Measurements from ENCODE around the gene IFNA6.

DNA sequence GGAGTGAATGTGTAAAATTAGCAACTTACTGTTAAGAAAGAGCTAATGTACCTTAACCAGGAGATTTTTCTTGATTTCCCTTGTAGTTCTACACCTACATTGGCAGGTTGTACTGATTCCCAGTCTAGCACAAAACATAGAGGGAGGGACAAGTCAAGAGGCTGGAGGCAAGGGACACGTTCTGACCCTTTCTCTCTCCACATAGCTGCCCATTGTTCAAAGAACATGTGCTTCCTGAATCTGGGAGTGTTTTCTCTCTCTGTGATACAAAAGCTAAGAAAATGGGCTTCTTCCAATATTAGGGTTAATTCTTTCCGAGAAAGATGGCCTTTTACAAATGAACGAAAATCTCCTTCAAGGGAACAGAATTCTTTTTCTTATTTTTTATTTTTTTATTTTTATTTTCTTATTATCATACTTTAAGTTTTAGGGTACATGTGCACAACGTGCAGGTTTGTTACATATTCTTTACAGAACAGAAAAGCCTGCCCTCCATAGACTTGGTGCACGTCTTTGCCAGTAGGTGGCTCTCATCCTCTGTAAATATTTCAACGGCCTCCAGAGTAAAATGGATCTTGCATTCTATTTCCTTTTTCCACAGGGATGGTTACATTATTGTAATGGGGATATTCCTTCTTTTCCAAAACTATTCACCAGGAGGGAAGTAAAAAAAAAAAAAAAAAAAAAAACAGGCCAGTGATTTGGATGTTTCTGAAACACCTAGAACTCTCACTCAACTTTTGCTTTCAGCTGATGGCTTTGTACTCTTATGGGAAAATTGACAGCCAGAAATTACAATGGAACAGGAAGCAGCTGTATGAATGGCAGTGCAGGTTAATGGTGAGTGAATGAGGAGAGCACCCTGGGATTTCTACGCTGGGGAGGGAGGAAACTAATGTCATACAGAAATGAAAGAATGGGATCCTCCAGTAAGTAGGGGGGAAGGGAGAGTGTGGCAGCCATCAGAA, 32.4 kb downstream of the IFNA6 start:
- peak; percentile 84 for TF ChIP-seq CTCF (conservative IDR thresholded peaks at IDR 0.05; ENCODE audit: low read length)
- no peak for TF ChIP-seq EZH2phosphoT487 (IDR thresholded peaks at IDR 0.05; ENCODE audit: borderline replicate concordance, low read depth, low read length)

Data from OCI-LY7 (cell line).